Mesenchymal stem cell (in vitro differentiated cells and primary cell): ENCODE results near the gene NHLRC2.
"Not testable (repeated sequence)": the region's sequence is repeated elsewhere in the genome, so short reads cannot be mapped to it uniquely, and the experiment has no call there.

Experiments
- DNase-seq: peaks from one replicate; pipeline ENCODE4 v3.0.0-alpha.2; 2013
- H2AFZ ChIP-seq: one replicate; pipeline ENCODE4 v1.6.1; 2013; ENCODE audit warnings: low read depth, mild to moderate bottlenecking, control low read depth, inconsistent platforms, low read length, moderate library complexity
- H2AK5ac ChIP-seq: 2 replicates; pipeline ENCODE4 v1.6.1; 2013; ENCODE audit warnings: low read length, moderate library complexity, mild to moderate bottlenecking, inconsistent platforms; ENCODE audit not compliant: severe bottlenecking
- H2BK120ac ChIP-seq: one replicate; pipeline ENCODE4 v1.6.1; 2013; ENCODE audit warnings: low read depth, mild to moderate bottlenecking, inconsistent platforms, low read length, moderate library complexity
- H2BK12ac ChIP-seq, 2 experiments: one replicate each; pipeline ENCODE4 v1.6.1; 2013; ENCODE audit warnings: inconsistent platforms in 2 of 2, low read length in 2 of 2, mild to moderate bottlenecking in 2 of 2, moderate library complexity in 2 of 2, control low read depth in 1 of 2
- H2BK15ac ChIP-seq: one replicate; pipeline ENCODE4 v1.6.1; 2013; ENCODE audit warnings: mild to moderate bottlenecking, low read depth, inconsistent platforms; ENCODE audit not compliant: poor library complexity, severe bottlenecking
- H2BK5ac ChIP-seq: 2 replicates; pipeline ENCODE4 v1.6.1; 2013; ENCODE audit warnings: low read depth, mild to moderate bottlenecking, low read length, control low read depth, inconsistent platforms; ENCODE audit not compliant: poor library complexity, severe bottlenecking
- H3K14ac ChIP-seq, 2 experiments: one replicate each; pipeline ENCODE4 v1.6.1; 2013; ENCODE audit warnings: inconsistent platforms in 2 of 2, low read length in 2 of 2, control low read depth in 1 of 2, mild to moderate bottlenecking in 1 of 2, moderate library complexity in 1 of 2
- H3K18ac ChIP-seq, 2 experiments: one replicate each; pipeline ENCODE4 v1.6.1; 2013; ENCODE audit warnings: inconsistent platforms in 2 of 2, low read length in 2 of 2, control low read depth in 1 of 2, low read depth in 1 of 2, mild to moderate bottlenecking in 1 of 2
- H3K23ac ChIP-seq, 2 experiments: one replicate each; pipeline ENCODE4 v1.6.1; 2013; ENCODE audit warnings: inconsistent platforms in 2 of 2, low read length in 2 of 2, mild to moderate bottlenecking in 2 of 2, moderate library complexity in 2 of 2, control low read depth in 1 of 2
- H3K27ac ChIP-seq: 2 replicates; pipeline ENCODE4 v1.5.1; 2013; ENCODE audit warnings: mild to moderate bottlenecking, moderate library complexity, low read length, control low read depth, inconsistent platforms; ENCODE audit not compliant: poor library complexity, severe bottlenecking
- H3K27me3 ChIP-seq, 2 experiments: 2 replicates each; pipeline versions ENCODE4 v1.6.1 to v1.7.0; 2013; ENCODE audit warnings: low read length in 2 of 2, mild to moderate bottlenecking in 2 of 2, moderate library complexity in 2 of 2, control low read depth in 1 of 2, inconsistent platforms in 1 of 2; ENCODE audit not compliant: control insufficient read depth in 1 of 2, insufficient read depth in 1 of 2
- H3K36me3 ChIP-seq, 2 experiments: 2 replicates each; pipeline versions ENCODE4 v1.6.1 to v1.7.0; 2013; ENCODE audit warnings: low read length in 2 of 2, control low read depth in 1 of 2, inconsistent platforms in 1 of 2, low read depth in 1 of 2, mild to moderate bottlenecking in 1 of 2; ENCODE audit not compliant: insufficient read depth in 2 of 2, control insufficient read depth in 1 of 2
- H3K4ac ChIP-seq, 2 experiments: one replicate each; pipeline ENCODE4 v1.6.1; 2013; ENCODE audit warnings: inconsistent platforms in 2 of 2, low read length in 2 of 2, mild to moderate bottlenecking in 2 of 2, moderate library complexity in 2 of 2, control low read depth in 1 of 2, low read depth in 1 of 2
- H3K4me1 ChIP-seq: 2 replicates; pipeline ENCODE4 v1.6.1; 2013; ENCODE audit warnings: low read depth, low read length, control low read depth; ENCODE audit not compliant: control insufficient read depth, insufficient read depth
- H3K4me2 ChIP-seq: 2 replicates; pipeline ENCODE4 v1.6.1; 2013; ENCODE audit warnings: low read length, mild to moderate bottlenecking, inconsistent platforms; ENCODE audit not compliant: poor library complexity, severe bottlenecking
- H3K4me3 ChIP-seq, 2 experiments: 2 replicates each; pipeline versions ENCODE4 v1.5.1 to v1.7.0; 2013; ENCODE audit warnings: low read length in 2 of 2, mild to moderate bottlenecking in 2 of 2, control low read depth in 1 of 2, low read depth in 1 of 2; ENCODE audit not compliant: insufficient read depth in 1 of 2
- H3K79me1 ChIP-seq: replicated peaks from 2 replicates; pipeline ENCODE4 v1.6.1; 2013; ENCODE audit warnings: mild to moderate bottlenecking, control low read depth, low read length, inconsistent platforms; ENCODE audit not compliant: poor library complexity, severe bottlenecking
- H3K9ac ChIP-seq: 2 replicates; pipeline ENCODE4 v1.7.0; 2013; ENCODE audit warnings: mild to moderate bottlenecking, low read length, moderate library complexity
- H3K9me3 ChIP-seq: 2 replicates; pipeline ENCODE4 v1.7.0; 2013; ENCODE audit warnings: mild to moderate bottlenecking, low read length; ENCODE audit not compliant: control insufficient read depth
- H4K8ac ChIP-seq: one replicate; pipeline ENCODE4 v1.6.1; 2013; ENCODE audit warnings: inconsistent platforms, mild to moderate bottlenecking, low read length, moderate library complexity
- H4K91ac ChIP-seq: one replicate; pipeline ENCODE4 v1.6.1; 2013; ENCODE audit warnings: mild to moderate bottlenecking, low read length, inconsistent platforms
- WGBS: methylation state at CpG from one replicate; pipeline ENCODE4 v1.1.7; 2013; ENCODE audit warnings: mixed read lengths; 5-methylcytosine and 5-hydroxymethylcytosine counted together

NHLRC2 gene

GRCh38 chr10:113937756-113938155 is 83.3 kb downstream of the NHLRC2 start:
- Histone ChIP-seq H2AFZ (no peak overlapping the region), H3K27me3 (peaks cover 0 to 17% of the 10 kb centered on the region in 2 experiments), H2BK12ac (no peak overlapping the region), H3K4me3 (no peak overlapping the region), H3K9me3 (peaks cover 3% of the 10 kb centered on the region), H2BK5ac (no peak overlapping the region), H2BK15ac (no peak overlapping the region), H3K23ac (no peak overlapping the region), H3K79me1 (no peaks in the 10 kb centered on the region), H3K18ac (no peak overlapping the region), H4K8ac (no peak overlapping the region), H3K14ac (no peak overlapping the region), H3K27ac (no peak overlapping the region), H3K4me2 (no peak overlapping the region), H3K36me3 (no peaks in the 10 kb centered on the region), H3K4me1 (peaks cover 3% of the 10 kb centered on the region), H2BK120ac (no peak overlapping the region), H2AK5ac (no peak overlapping the region), H3K9ac (no peak overlapping the region), H3K4ac (no peak overlapping the region), H4K91ac (no peak overlapping the region)
- WGBS, result 83% methylated on average over 7 of the region's 7 CpGs
- DNase-seq, result no peak

GRCh38 chr10:113939212-113939860 is 84.9 kb downstream of the NHLRC2 start:
- DNase-seq, result no peak
- no peak overlapping the region for H2BK15ac ChIP-seq
- no peak overlapping the region for H3K4me2 ChIP-seq
- H3K4me3 ChIP-seq, result no peak overlapping the region
- H2AFZ ChIP-seq, result no peak overlapping the region
- no peak overlapping the region for H3K23ac ChIP-seq
- H3K18ac ChIP-seq, result no peak overlapping the region
- H2AK5ac ChIP-seq, result no peak overlapping the region
- WGBS, result 96% methylated on average over 6 of the region's 7 CpGs
- no peak overlapping the region for H3K4ac ChIP-seq
- H3K14ac ChIP-seq, result no peak overlapping the region
- no peak overlapping the region for H3K27ac ChIP-seq
- no peaks in the 10 kb centered on the region for H3K79me1 ChIP-seq
- peaks cover 3% of the 10 kb centered on the region for H3K4me1 ChIP-seq
- no peaks in the 10 kb centered on the region for H3K36me3 ChIP-seq
- no peak overlapping the region for H2BK120ac ChIP-seq
- no peak overlapping the region for H4K8ac ChIP-seq
- H3K9ac ChIP-seq, result no peak overlapping the region
- H4K91ac ChIP-seq, result no peak overlapping the region
- peaks cover 3% of the 10 kb centered on the region for H3K9me3 ChIP-seq
- no peak overlapping the region for H2BK12ac ChIP-seq
- peaks cover 0 to 14% of the 10 kb centered on the region in 2 experiments for H3K27me3 ChIP-seq
- H2BK5ac ChIP-seq, result no peak overlapping the region

GRCh38 chr10:113941140-113941539 is 86.7 kb downstream of the NHLRC2 start:
- no peak overlapping the region for H3K23ac ChIP-seq
- H3K4me2 ChIP-seq, result no peak overlapping the region
- no peak overlapping the region for H2BK120ac ChIP-seq
- H3K4me3 ChIP-seq, result no peak overlapping the region
- no peak overlapping the region for H2BK15ac ChIP-seq
- H4K8ac ChIP-seq, result no peak overlapping the region
- no peak overlapping the region for H3K18ac ChIP-seq
- H3K79me1 ChIP-seq, result no peaks in the 10 kb centered on the region
- no peak overlapping the region for H3K4ac ChIP-seq
- peaks cover 0 to 14% of the 10 kb centered on the region in 2 experiments for H3K27me3 ChIP-seq
- 60% methylated on average over 1 of the region's 4 CpGs for WGBS
- H4K91ac ChIP-seq, result no peak overlapping the region
- no peak overlapping the region for H3K14ac ChIP-seq
- H2BK12ac ChIP-seq, result no peak overlapping the region
- no peak overlapping the region for H3K9ac ChIP-seq
- peaks cover 3% of the 10 kb centered on the region for H3K9me3 ChIP-seq
- H3K27ac ChIP-seq, result no peak overlapping the region
- H3K4me1 ChIP-seq, result peaks cover 10% of the 10 kb centered on the region
- H2BK5ac ChIP-seq, result no peak overlapping the region
- H2AK5ac ChIP-seq, result no peak overlapping the region
- H2AFZ ChIP-seq, result no peak overlapping the region
- DNase-seq, result no peak
- no peaks in the 10 kb centered on the region for H3K36me3 ChIP-seq

- not testable (repeated sequence) for H2BK120ac ChIP-seq, H3K4me3 ChIP-seq, H2BK12ac ChIP-seq, H2AK5ac ChIP-seq, H2BK15ac ChIP-seq, H2AFZ ChIP-seq, H3K79me1 ChIP-seq, H4K8ac ChIP-seq, H3K36me3 ChIP-seq, H2BK5ac ChIP-seq, H3K23ac ChIP-seq, H4K91ac ChIP-seq, H3K4ac ChIP-seq, H3K27ac ChIP-seq, DNase-seq, H3K4me2 ChIP-seq, H3K9ac ChIP-seq, H3K18ac ChIP-seq, H3K9me3 ChIP-seq, H3K14ac ChIP-seq
- 97% methylated on average over 7 of the region's 7 CpGs for WGBS
- H3K27me3 ChIP-seq, result peaks cover 0 to 19% of the 10 kb centered on the region in 2 experiments
- H3K4me1 ChIP-seq, result peaks cover 12% of the 10 kb centered on the region
Measured at GRCh38 chr10:113943196-113943595, 88.7 kb downstream of the NHLRC2 start.
